Endodermal cell (in vitro differentiated cells): Measurements from ENCODE around the gene HACL1. TPM values are rescaled to one million over a fixed set of nuclear protein-coding genes. Genes with fewer than 3 reads are reported as not detected.
"Not testable (repeated sequence)": the region's sequence is repeated elsewhere in the genome, so short reads cannot be mapped to it uniquely, and the experiment has no call there.

ENCODE experiments used
- DNase-seq: peaks from one replicate; pipeline ENCODE4 v3.0.0-alpha.2; 2017
- H3K27ac ChIP-seq: 2 replicates; pipeline ENCODE4 v1.5.1; 2013; ENCODE audit warnings: mild to moderate bottlenecking, low read depth, low read length, moderate library complexity
- H3K27me3 ChIP-seq: 2 replicates; pipeline ENCODE4 v1.6.1; 2013; ENCODE audit warnings: mild to moderate bottlenecking, low read length, moderate library complexity; ENCODE audit not compliant: insufficient read depth, control insufficient read depth, poor library complexity, severe bottlenecking
- H3K36me3 ChIP-seq: 2 replicates; pipeline ENCODE4 v1.7.0; 2013; ENCODE audit warnings: mild to moderate bottlenecking, low read length, moderate library complexity; ENCODE audit not compliant: control insufficient read depth, insufficient read depth
- H3K4me1 ChIP-seq: one replicate; pipeline ENCODE4 v1.7.0; 2013; ENCODE audit warnings: low read length; ENCODE audit not compliant: control insufficient read depth, insufficient read depth
- H3K4me3 ChIP-seq: 2 replicates; pipeline ENCODE4 v1.5.1; 2013; ENCODE audit warnings: mild to moderate bottlenecking, low read length, moderate library complexity
- H3K9ac ChIP-seq: 2 replicates; pipeline ENCODE4 v1.6.1; 2013; ENCODE audit warnings: mild to moderate bottlenecking, low read length, moderate library complexity; ENCODE audit not compliant: poor library complexity, severe bottlenecking; ENCODE audit errors: extremely low read depth
- H3K9me3 ChIP-seq: 2 replicates; pipeline ENCODE4 v1.6.1; 2013; ENCODE audit warnings: mild to moderate bottlenecking, low read length, moderate library complexity; ENCODE audit not compliant: control insufficient read depth
- H3K27ac Mint-ChIP-seq: 2 replicates; pipeline ENCODE4 v1.8.0; 2020; ENCODE audit warnings: mixed read lengths
- H3K27me3 Mint-ChIP-seq: 2 replicates; pipeline ENCODE4 v1.8.0; 2021; ENCODE audit warnings: mild to moderate bottlenecking, mixed read lengths; ENCODE audit not compliant: insufficient read depth
- H3K36me3 Mint-ChIP-seq: 2 replicates; pipeline ENCODE4 v1.8.0; 2020; ENCODE audit warnings: low read depth, mixed read lengths
- H3K4me1 Mint-ChIP-seq: 2 replicates; pipeline ENCODE4 v1.8.0; 2020; ENCODE audit warnings: mixed read lengths
- H3K4me3 Mint-ChIP-seq: 2 replicates; pipeline ENCODE4 v1.8.0; 2020; ENCODE audit warnings: mild to moderate bottlenecking, moderate library complexity, mixed read lengths
- H3K9me3 Mint-ChIP-seq: 2 replicates; pipeline ENCODE4 v1.8.0; 2020; ENCODE audit warnings: mild to moderate bottlenecking, mixed read lengths
- WGBS, 2 experiments: methylation state at CpG; one replicate each; pipeline versions ENCODE4 v1.1.5 to v1.1.7; 2013; ENCODE audit warnings: missing lambda C conversion rate in 2 of 2, mixed read lengths in 1 of 2; ENCODE audit not compliant: insufficient coverage in 1 of 2, insufficient read length in 1 of 2; 5-methylcytosine and 5-hydroxymethylcytosine counted together
- total RNA-seq, 2 donors: library from RNA; stranded (reverse); fragmentation: NEBNext Ultra II Directional in 1 of 2; extraction: Animal tissue kit (Norgen Biotek cat#: 25700) in 1 of 2; gene quantifications; 2 replicates in 1 of 2; 3 replicates in 1 of 2; pipeline ENCODE4 v1.2.1, GENCODE V29; 2021
- TF ChIP-seq, protein P1 (sequence below): fragments of 200-600 bp; sonication (generic); conservative IDR thresholded peaks from 2 replicates; pipeline ENCODE4 v1.5.0; 2021; ENCODE audit warnings: antibody characterized with exemption, mild to moderate bottlenecking

The HACL1 gene
- total RNA-seq, 2 donors from 2014 or later: 39.4 to 41.8 TPM

DNA sequence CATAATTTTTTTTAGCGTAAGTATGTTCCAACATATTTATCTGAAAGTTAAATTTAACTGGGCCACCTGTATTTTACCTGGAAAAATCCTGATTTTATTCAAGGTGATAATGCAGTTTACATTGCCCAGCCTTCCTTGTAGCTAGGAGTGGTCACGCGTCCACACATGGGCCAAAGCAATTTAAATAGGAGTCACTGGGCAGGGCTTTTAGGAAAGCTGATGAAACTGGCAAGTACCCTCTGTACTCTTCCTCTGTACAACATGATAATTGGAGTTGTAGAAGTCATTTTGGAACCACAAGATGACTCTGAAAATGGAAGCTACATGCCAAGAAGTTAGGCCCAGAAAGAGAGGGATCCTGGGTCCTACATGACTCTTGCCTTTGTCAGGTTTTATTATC, 9.6 kb upstream of the HACL1 start:
- Mint-ChIP-seq H3K9me3 (no peaks in the 10 kb centered on the region), H3K36me3 (peaks cover 4% of the 10 kb centered on the region), H3K27me3 (no peaks in the 10 kb centered on the region), H3K27ac (no peak overlapping the region), H3K4me1 (peaks cover 7% of the 10 kb centered on the region), H3K4me3 (no peak overlapping the region)
- Histone ChIP-seq H3K27me3 (no peaks in the 10 kb centered on the region), H3K4me3 (no peak overlapping the region), H3K9me3 (no peaks in the 10 kb centered on the region), H3K27ac (no peak overlapping the region), H3K36me3 (no peaks in the 10 kb centered on the region), H3K9ac (no peak overlapping the region), H3K4me1 (no peaks in the 10 kb centered on the region)
- TF ChIP-seq, protein P1, sequence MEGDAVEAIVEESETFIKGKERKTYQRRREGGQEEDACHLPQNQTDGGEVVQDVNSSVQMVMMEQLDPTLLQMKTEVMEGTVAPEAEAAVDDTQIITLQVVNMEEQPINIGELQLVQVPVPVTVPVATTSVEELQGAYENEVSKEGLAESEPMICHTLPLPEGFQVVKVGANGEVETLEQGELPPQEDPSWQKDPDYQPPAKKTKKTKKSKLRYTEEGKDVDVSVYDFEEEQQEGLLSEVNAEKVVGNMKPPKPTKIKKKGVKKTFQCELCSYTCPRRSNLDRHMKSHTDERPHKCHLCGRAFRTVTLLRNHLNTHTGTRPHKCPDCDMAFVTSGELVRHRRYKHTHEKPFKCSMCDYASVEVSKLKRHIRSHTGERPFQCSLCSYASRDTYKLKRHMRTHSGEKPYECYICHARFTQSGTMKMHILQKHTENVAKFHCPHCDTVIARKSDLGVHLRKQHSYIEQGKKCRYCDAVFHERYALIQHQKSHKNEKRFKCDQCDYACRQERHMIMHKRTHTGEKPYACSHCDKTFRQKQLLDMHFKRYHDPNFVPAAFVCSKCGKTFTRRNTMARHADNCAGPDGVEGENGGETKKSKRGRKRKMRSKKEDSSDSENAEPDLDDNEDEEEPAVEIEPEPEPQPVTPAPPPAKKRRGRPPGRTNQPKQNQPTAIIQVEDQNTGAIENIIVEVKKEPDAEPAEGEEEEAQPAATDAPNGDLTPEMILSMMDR: no peak
- WGBS, 2 experiments: 93 to 100% methylated on average over 3 of the region's 3 CpGs
- no peak for DNase-seq

- H3K27ac Mint-ChIP-seq: no peak overlapping the region
- H3K9me3 Mint-ChIP-seq: peaks cover under 1% of the 10 kb centered on the region
- no peak for DNase-seq
- H3K27me3 ChIP-seq: no peaks in the 10 kb centered on the region
- TF ChIP-seq, protein P1: no peak
- H3K9me3 ChIP-seq: no peaks in the 10 kb centered on the region
- no peaks in the 10 kb centered on the region for H3K36me3 ChIP-seq
- peaks cover 7% of the 10 kb centered on the region for H3K4me1 Mint-ChIP-seq
- no peak overlapping the region for H3K4me3 Mint-ChIP-seq
- H3K9ac ChIP-seq: no peak overlapping the region
- H3K36me3 Mint-ChIP-seq: peaks cover 6% of the 10 kb centered on the region
- H3K27me3 Mint-ChIP-seq: no peaks in the 10 kb centered on the region
- no peak overlapping the region for H3K27ac ChIP-seq
- no peak overlapping the region for H3K4me3 ChIP-seq
- 95 to 100% methylated on average over 3 to 4 of the region's 4 CpGs for WGBS, 2 experiments
- no peaks in the 10 kb centered on the region for H3K4me1 ChIP-seq
Observed at GRCh38 chr3:15610082-15610759, 8.9 kb upstream of the HACL1 start.

GRCh38 chr3:15606434-15606891, 5.1 kb upstream of the HACL1 start:
- Mint-ChIP-seq H3K27ac (peak overlapping the region; percentile 72), H3K27me3 (no peaks in the 10 kb centered on the region), H3K4me3 (no peak overlapping the region), H3K36me3 (peaks cover 33% of the 10 kb centered on the region), H3K9me3 (peaks cover 30% of the 10 kb centered on the region), H3K4me1 (peaks cover 7% of the 10 kb centered on the region)
- H3K36me3 ChIP-seq: no peaks in the 10 kb centered on the region
- H3K9me3 ChIP-seq: peaks cover 9% of the 10 kb centered on the region
- no peak overlapping the region for H3K27ac ChIP-seq
- H3K4me3 ChIP-seq: no peak overlapping the region
- 78 to 87% methylated on average over 1 to 2 of the region's 2 CpGs for whole genome bisulfite sequencing, 2 experiments
- TF ChIP-seq, protein P1: no peak
- no peak for DNase-seq
- H3K4me1 ChIP-seq: no peaks in the 10 kb centered on the region
- H3K9ac ChIP-seq: no peak overlapping the region
- H3K27me3 ChIP-seq: no peaks in the 10 kb centered on the region

- WGBS, 2 experiments: 90 to 100% methylated on average over 1 of the region's 1 CpG
- H3K4me1 ChIP-seq, H3K36me3 ChIP-seq, H3K27ac ChIP-seq, DNase-seq, H3K27ac Mint-ChIP-seq, H3K9me3 ChIP-seq, H3K27me3 ChIP-seq, H3K4me3 ChIP-seq, H3K4me3 Mint-ChIP-seq, H3K27me3 Mint-ChIP-seq, H3K9ac ChIP-seq: not testable (repeated sequence)
- peaks cover 30% of the 10 kb centered on the region for H3K9me3 Mint-ChIP-seq
- peaks cover 13% of the 10 kb centered on the region for H3K4me1 Mint-ChIP-seq
- H3K36me3 Mint-ChIP-seq: peaks cover 35% of the 10 kb centered on the region
Observed at GRCh38 chr3:15604584-15604983, 3.2 kb upstream of the HACL1 start.

DNA sequence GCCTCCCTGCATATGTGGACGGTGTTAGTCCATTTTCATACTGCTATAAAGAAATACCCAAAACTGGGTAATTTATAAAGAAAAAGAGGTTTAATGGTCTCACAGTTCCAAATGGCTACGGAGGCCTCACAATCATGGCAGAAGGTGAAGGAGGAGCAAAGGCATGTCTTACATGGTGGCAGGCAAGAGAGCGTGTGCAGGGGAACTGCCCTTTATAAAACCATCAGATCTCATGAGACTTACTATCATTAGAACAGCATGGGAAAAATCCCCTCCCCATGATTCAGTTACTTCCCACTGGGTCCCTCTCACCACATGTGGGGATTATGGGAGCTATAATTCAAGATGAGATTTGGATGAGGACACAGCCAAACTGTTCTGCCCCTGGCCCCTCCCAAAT, 1.4 kb upstream of the HACL1 start:
- Histone ChIP-seq H3K4me3 (peak overlapping the region; percentile 99), H3K36me3 (peaks cover 18% of the 10 kb centered on the region)
- not testable (repeated sequence) for DNase-seq, H3K27me3 Mint-ChIP-seq, H3K9me3 ChIP-seq, H3K27me3 ChIP-seq, H3K4me1 ChIP-seq, H3K27ac ChIP-seq, H3K9ac ChIP-seq
- Mint-ChIP-seq H3K4me1 (peaks cover 13% of the 10 kb centered on the region), H3K4me3 (peak overlapping the region; percentile 100), H3K36me3 (peaks cover 49% of the 10 kb centered on the region), H3K27ac (peak overlapping the region; percentile 97), H3K9me3 (peaks cover 30% of the 10 kb centered on the region)
- WGBS, 2 experiments: 98 to 100% methylated on average over 1 to 2 of the region's 3 CpGs
